NCI-H82 treated with DMSO at 0.1 percent for 48 hours (cell line): ENCODE measurements around the gene RGPD8.
"Not testable (repeated sequence)": the region's sequence is repeated elsewhere in the genome, so short reads cannot be mapped to it uniquely, and the experiment has no call there.

Source experiments
- DNase-seq: peaks from one replicate; lab custom pipeline; 2025; ENCODE audit not compliant: unreplicated experiment; lab: John Stamatoyannopoulos, UW

RGPD8 gene

GRCh38 chr2:112435716-112436431 is 2.4 kb upstream of the RGPD8 start:
- not testable (repeated sequence) for DNase-seq

GRCh38 chr2:112434890-112435715 is 1.7 kb upstream of the RGPD8 start:
- not testable (repeated sequence) for DNase-seq

GRCh38 chr2:112433932-112434730 is 686 bp upstream of the RGPD8 start:
- no peak for DNase-seq

- not testable (repeated sequence) for DNase-seq
Measured at GRCh38 chr2:112432735-112433479, 538 bp downstream of the RGPD8 start.

GRCh38 chr2:112432390-112432734 is 1.1 kb downstream of the RGPD8 start:
- DNase-seq = not testable (repeated sequence)

- not testable (repeated sequence) for DNase-seq
Measured at GRCh38 chr2:112431587-112432295, 1.7 kb downstream of the RGPD8 start.

- not testable (repeated sequence) for DNase-seq
Measured at GRCh38 chr2:112424553-112424952, 8.9 kb downstream of the RGPD8 start.

- not testable (repeated sequence) for DNase-seq
Measured at GRCh38 chr2:112416860-112417259, 16.6 kb downstream of the RGPD8 start.

- not testable (repeated sequence) for DNase-seq
Measured at GRCh38 chr2:112360055-112360454, 73.4 kb downstream of the RGPD8 start.

GRCh38 chr2:112354335-112354734 is 79.1 kb downstream of the RGPD8 start:
- not testable (repeated sequence) for DNase-seq

- not testable (repeated sequence) for DNase-seq
Measured at GRCh38 chr2:112352809-112353603, 80.4 kb downstream of the RGPD8 start.

- DNase-seq = not testable (repeated sequence)
Measured at GRCh38 chr2:112352292-112352691, 81.2 kb downstream of the RGPD8 start.

GRCh38 chr2:112345030-112346027 is 88.1 kb downstream of the RGPD8 start:
- no peak for DNase-seq

GRCh38 chr2:112343827-112344585 is 89.4 kb downstream of the RGPD8 start:
- no peak for DNase-seq

GRCh38 chr2:112342067-112342550 is 91.3 kb downstream of the RGPD8 start:
- DNase-seq = no peak

GRCh38 chr2:112340475-112341267 is 92.8 kb downstream of the RGPD8 start:
- DNase-seq = no peak
